Stimulated activated naive CD4-positive, alpha-beta T cell treated with Interleukin-2 at 50 U/mL for 16 hours (primary cell): ENCODE results near the gene PNMA8C.
"Not testable (repeated sequence)": the region's sequence is repeated elsewhere in the genome, so short reads cannot be mapped to it uniquely, and the experiment has no call there.

Experiments used
- DNase-seq: peaks from one replicate; lab custom pipeline; 2025; lab: John Stamatoyannopoulos, UW

The PNMA8C gene

GRCh38 chr19:46388311-46389095, 40.2 kb downstream of the PNMA8C start:
- no peak for DNase-seq

- DNase-seq = no peak
These were observed 41.0 kb downstream of the PNMA8C start for GRCh38 chr19:46387713-46388130.

GRCh38 chr19:46386996-46387712, 41.6 kb downstream of the PNMA8C start:
- no peak for DNase-seq

GRCh38 chr19:46386151-46386550, 42.6 kb downstream of the PNMA8C start:
- no peak for DNase-seq

GRCh38 chr19:46385636-46386035, 43.1 kb downstream of the PNMA8C start:
- no peak for DNase-seq

GRCh38 chr19:46384396-46384795, 44.3 kb downstream of the PNMA8C start:
- DNase-seq = no peak

- no peak for DNase-seq
These were observed 44.9 kb downstream of the PNMA8C start for GRCh38 chr19:46383846-46384245.

GRCh38 chr19:46383171-46383815, 45.4 kb downstream of the PNMA8C start:
- no peak for DNase-seq

GRCh38 chr19:46381756-46382345, 46.9 kb downstream of the PNMA8C start:
- no peak for DNase-seq

- no peak for DNase-seq
These were observed 47.4 kb downstream of the PNMA8C start for GRCh38 chr19:46381346-46381745.

GRCh38 chr19:46380690-46381089, 48.0 kb downstream of the PNMA8C start:
- no peak for DNase-seq

GRCh38 chr19:46378268-46378667, 50.5 kb downstream of the PNMA8C start:
- DNase-seq = no peak

GRCh38 chr19:46376241-46377153, 52.2 kb downstream of the PNMA8C start:
- no peak for DNase-seq

- not testable (repeated sequence) for DNase-seq
These were observed 53.2 kb downstream of the PNMA8C start for GRCh38 chr19:46375476-46376067.
